Lower lobe of right lung (tissue), 2 donors: Measurements from ENCODE around the gene STK24. TPM values are rescaled to one million over a fixed set of nuclear protein-coding genes. Genes with fewer than 3 reads are reported as not detected.
A peak's percentile ranks its signal among the peaks of the same experiment; 100 is the strongest.

Source experiments
- ATAC-seq, 2 donors: fragments of 200-7000 bp; cut with Tn5 transposase; one replicate each; pipeline ENCODE4 v1.9.1; 2020 to 2022; ENCODE audit warnings: mild to moderate bottlenecking in 2 of 2, moderate library complexity in 2 of 2
- DNase-seq: peaks from one replicate; pipeline ENCODE4 v3.0.0-alpha.2; 2020
- H3K27ac ChIP-seq: fragments of 200-600 bp; one replicate; pipeline ENCODE4 v1.8.0; 2022
- H3K27me3 ChIP-seq: fragments of 200-600 bp; one replicate; pipeline ENCODE4 v1.8.0; 2022; ENCODE audit warnings: low read depth
- H3K36me3 ChIP-seq: fragments of 200-600 bp; one replicate; pipeline ENCODE4 v1.8.0; 2022; ENCODE audit warnings: mild to moderate bottlenecking
- H3K4me1 ChIP-seq: fragments of 200-600 bp; one replicate; pipeline ENCODE4 v1.8.0; 2022
- H3K4me3 ChIP-seq: fragments of 200-600 bp; one replicate; pipeline ENCODE4 v1.8.0; 2022; ENCODE audit warnings: mild to moderate bottlenecking
- H3K9me3 ChIP-seq: fragments of 200-600 bp; one replicate; pipeline ENCODE4 v1.8.0; 2022
- CTCF ChIP-seq: fragments of 200-600 bp; IDR thresholded peaks from one replicate; pipeline ENCODE4 v1.8.0; 2022; ENCODE audit warnings: antibody characterized with exemption, mild to moderate bottlenecking
- intact Hi-C: fragments of 100-400 bp; cut with DNase I; formaldehyde crosslinking; loops from one replicate; pipeline ENCODE4 v1.11.0; 2022
- total RNA-seq: library from RNA; stranded (reverse); fragmentation: NEBNext Ultra II Directional; extraction: Animal tissue kit (Norgen Biotek cat#: 25700); gene quantifications from one replicate; pipeline ENCODE4 v1.2.1, GENCODE V29; 2021
- donor health status: DM: no; HTN: yes; CAD: no; lungs with severe emphysema.

The STK24 gene
- total RNA-seq, 1 donor from 2014 or later = 94.5 TPM

- Histone ChIP-seq H3K27ac (no peak overlapping the region), H3K36me3 (peaks cover 61% of the 10 kb centered on the region), H3K4me3 (no peak overlapping the region), H3K9me3 (no peaks in the 10 kb centered on the region), H3K4me1 (peaks cover 19% of the 10 kb centered on the region), H3K27me3 (no peaks in the 10 kb centered on the region)
- TF ChIP-seq CTCF = no peak
- DNase-seq = no peak
- ATAC-seq = no peak
- intact Hi-C loops = loop anchor here (10.0 kb wide), 1 partner anchor 206 kb away; no protein-coding TSS in a partner anchor
Observed at GRCh38 chr13:98449273-98449672, 127.6 kb downstream of the STK24 start.

GRCh38 chr13:98448642-98448928 lies 128.3 kb downstream of the STK24 start:
- Histone ChIP-seq H3K36me3 (peaks cover 61% of the 10 kb centered on the region), H3K9me3 (no peaks in the 10 kb centered on the region), H3K4me1 (peaks cover 15% of the 10 kb centered on the region), H3K27ac (no peak overlapping the region), H3K27me3 (no peaks in the 10 kb centered on the region), H3K4me3 (no peak overlapping the region)
- ATAC-seq (no peak), DNase-seq (no peak)
- intact Hi-C loops = loop anchor here (10.0 kb wide), 1 partner anchor 206 kb away; no protein-coding TSS in a partner anchor
- no peak for TF ChIP-seq CTCF

GRCh38 chr13:98447881-98448641 lies 128.8 kb downstream of the STK24 start:
- H3K4me3 ChIP-seq = no peak overlapping the region
- peak; percentile 25 for TF ChIP-seq CTCF
- H3K4me1 ChIP-seq = peaks cover 15% of the 10 kb centered on the region
- intact Hi-C loops = loop anchor here (10.0 kb wide), 1 partner anchor 207 kb away; no protein-coding TSS in a partner anchor
- H3K27ac ChIP-seq = no peak overlapping the region
- no peaks in the 10 kb centered on the region for H3K27me3 ChIP-seq
- no peak for ATAC-seq
- no peaks in the 10 kb centered on the region for H3K9me3 ChIP-seq
- H3K36me3 ChIP-seq = peaks cover 56% of the 10 kb centered on the region
- no peak for DNase-seq

- TF ChIP-seq CTCF = no peak
- intact Hi-C loops = loop anchor here (10.0 kb wide), 1 partner anchor 208 kb away; no protein-coding TSS in a partner anchor
- Histone ChIP-seq H3K4me3 (no peak overlapping the region), H3K36me3 (peaks cover 54% of the 10 kb centered on the region), H3K27me3 (no peaks in the 10 kb centered on the region), H3K27ac (no peak overlapping the region), H3K4me1 (peaks cover 15% of the 10 kb centered on the region), H3K9me3 (no peaks in the 10 kb centered on the region)
- DNase-seq (no peak), ATAC-seq (no peak)
Observed at GRCh38 chr13:98447130-98447529, 129.8 kb downstream of the STK24 start.

GRCh38 chr13:98446234-98446621 lies 130.7 kb downstream of the STK24 start:
- Histone ChIP-seq H3K27ac (peak overlapping the region; percentile 4), H3K4me1 (peaks cover 15% of the 10 kb centered on the region), H3K27me3 (no peaks in the 10 kb centered on the region), H3K36me3 (peaks cover 57% of the 10 kb centered on the region), H3K4me3 (no peak overlapping the region), H3K9me3 (no peaks in the 10 kb centered on the region)
- ATAC-seq (no peak), DNase-seq (peak; percentile 39)
- no peak for TF ChIP-seq CTCF
- intact Hi-C loops = loop anchor here (10.0 kb wide), 1 partner anchor 209 kb away; no protein-coding TSS in a partner anchor
